ENCODE data around the gene LTBP3. TPM values are rescaled to one million over a fixed set of nuclear protein-coding genes. Genes with fewer than 3 reads are reported as not detected.

LTBP3 gene
- total RNA-seq, result 20.5 and 23.0 TPM in 2 replicates

- DNase-seq (ENCODE audit: low read depth in 2 of 2), result peak; percentile 73 to 88
Observed at GRCh38 chr11:65558002-65558929, at the start of gene LTBP3. TSS of gene LTBP3 (minus strand) at chr11:65558359. CDS start at chr11:65557959, 400 bp downstream.

- peak; percentile 89 to 95 for DNase-seq (ENCODE audit: low read depth in 2 of 2)
Observed at GRCh38 chr11:65606876-65607613, 48.9 kb upstream of the LTBP3 start.

- DNase-seq (ENCODE audit: low read depth in 2 of 2), result no peak
Observed at GRCh38 chr11:65604258-65604657, 46.1 kb upstream of the LTBP3 start.

GRCh38 chr11:65599955-65600246, 41.7 kb upstream of the LTBP3 start:
- DNase-seq (ENCODE audit: low read depth in 2 of 2), result no peak

- no peak for DNase-seq (ENCODE audit: low read depth in 2 of 2)
Observed at GRCh38 chr11:65599216-65599954, 41.2 kb upstream of the LTBP3 start.

- DNase-seq (ENCODE audit: low read depth in 2 of 2), result no peak
Observed at GRCh38 chr11:65598258-65598699, 40.1 kb upstream of the LTBP3 start.

- DNase-seq (ENCODE audit: low read depth in 2 of 2), result no peak
Observed at GRCh38 chr11:65596520-65596919, 38.4 kb upstream of the LTBP3 start.

- no peak for DNase-seq (ENCODE audit: low read depth in 2 of 2)
Observed at GRCh38 chr11:65595543-65596281, 37.6 kb upstream of the LTBP3 start, which contains the start of gene KCNK7. TSS of gene KCNK7 (minus strand) at chr11:65595800. CDS start at chr11:65595772, 28 bp downstream.

- DNase-seq (ENCODE audit: low read depth in 2 of 2), result no peak
Observed at GRCh38 chr11:65595131-65595530, 37.0 kb upstream of the LTBP3 start.

- peak in 1 of 2 donors; percentile 57 for DNase-seq (ENCODE audit: low read depth in 2 of 2)
Observed at GRCh38 chr11:65593518-65594414, 35.6 kb upstream of the LTBP3 start.

- no peak for DNase-seq (ENCODE audit: low read depth in 2 of 2)
Observed at GRCh38 chr11:65592858-65593517, 34.8 kb upstream of the LTBP3 start.

GRCh38 chr11:65591939-65592857, 34.0 kb upstream of the LTBP3 start:
- peak; percentile 66 to 79 for DNase-seq (ENCODE audit: low read depth in 2 of 2)

- peak in 1 of 2 donors; percentile 52 for DNase-seq (ENCODE audit: low read depth in 2 of 2)
Observed at GRCh38 chr11:65590240-65590738, 32.1 kb upstream of the LTBP3 start.

GRCh38 chr11:65589444-65590239, 31.5 kb upstream of the LTBP3 start:
- DNase-seq (ENCODE audit: low read depth in 2 of 2), result no peak

GRCh38 chr11:65588199-65589054, 30.3 kb upstream of the LTBP3 start:
- peak; percentile 77 to 86 for DNase-seq (ENCODE audit: low read depth in 2 of 2)

- DNase-seq (ENCODE audit: low read depth in 2 of 2), result no peak
Observed at GRCh38 chr11:65586676-65587075, 28.5 kb upstream of the LTBP3 start.

All from lung microvascular endothelial cell (primary cell).